Measurements from ENCODE around the gene CYB5R2. TPM values are rescaled to one million over a fixed set of nuclear protein-coding genes. Genes with fewer than 3 reads are reported as not detected.

Gene CYB5R2
- total and polyA plus RNA-seq, 2 experiments from 2014 or later, result 40.9 to 56.2 TPM

DNA sequence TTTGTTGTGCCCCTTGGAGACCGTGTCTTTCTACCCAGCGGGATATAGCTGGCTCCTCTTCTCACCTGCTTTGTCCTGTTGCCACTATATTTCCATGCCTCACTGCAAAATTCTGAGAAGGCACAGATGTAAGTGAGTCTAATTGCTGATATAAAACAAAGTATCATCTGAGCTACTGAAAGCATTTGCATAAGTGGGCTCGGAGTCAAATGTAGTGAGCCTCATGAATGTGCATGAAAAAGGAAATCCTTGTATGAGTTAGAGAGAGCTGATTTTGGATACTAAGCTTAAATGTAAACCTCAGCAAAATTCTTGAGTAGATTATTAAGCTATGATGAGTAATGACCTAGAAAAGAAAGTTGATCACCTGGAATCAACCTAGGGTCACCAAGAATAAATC lies 19.1 kb upstream of the CYB5R2 start:
- 0 out of 2 replicates have a peak, but pooled peaks cover 3% of the 10 kb centered on the region for H3K4me1 ChIP-seq (ENCODE audit: insufficient read depth)
- no peak overlapping the region for H3K4me3 Mint-ChIP-seq
- no peak overlapping the region for H3K4me3 ChIP-seq
- H3K9me3 Mint-ChIP-seq, result 0 out of 3 replicates have a peak, but pooled peaks cover 3% of the 10 kb centered on the region
- no peaks in the 10 kb centered on the region for H4K20me1 ChIP-seq (replicated peaks; ENCODE audit: insufficient read depth)
- ATAC-seq (no peak), DNase-seq (ENCODE audit: low spot score) (no peak)
- no peaks in the 10 kb centered on the region for H3K36me3 Mint-ChIP-seq (ENCODE audit: low read depth)
- peaks cover 6% of the 10 kb centered on the region for H3K27me3 Mint-ChIP-seq (ENCODE audit: insufficient read depth, low read depth, poor library complexity)
- H3K27ac Mint-ChIP-seq, result no peak overlapping the region
- H3K4me1 Mint-ChIP-seq, result peaks cover 17% of the 10 kb centered on the region
- H2AFZ ChIP-seq, result no peak overlapping the region
- H3K4me2 ChIP-seq, result no peak overlapping the region
- no peaks in the 10 kb centered on the region for H3K9me2 ChIP-seq (ENCODE audit: insufficient read depth)
- H3F3A ChIP-seq (replicated peaks; ENCODE audit: low read depth), result no peaks in the 10 kb centered on the region
- no peaks in the 10 kb centered on the region for H3K27me3 ChIP-seq (ENCODE audit: insufficient read depth)
- TF ChIP-seq, protein P1, sequence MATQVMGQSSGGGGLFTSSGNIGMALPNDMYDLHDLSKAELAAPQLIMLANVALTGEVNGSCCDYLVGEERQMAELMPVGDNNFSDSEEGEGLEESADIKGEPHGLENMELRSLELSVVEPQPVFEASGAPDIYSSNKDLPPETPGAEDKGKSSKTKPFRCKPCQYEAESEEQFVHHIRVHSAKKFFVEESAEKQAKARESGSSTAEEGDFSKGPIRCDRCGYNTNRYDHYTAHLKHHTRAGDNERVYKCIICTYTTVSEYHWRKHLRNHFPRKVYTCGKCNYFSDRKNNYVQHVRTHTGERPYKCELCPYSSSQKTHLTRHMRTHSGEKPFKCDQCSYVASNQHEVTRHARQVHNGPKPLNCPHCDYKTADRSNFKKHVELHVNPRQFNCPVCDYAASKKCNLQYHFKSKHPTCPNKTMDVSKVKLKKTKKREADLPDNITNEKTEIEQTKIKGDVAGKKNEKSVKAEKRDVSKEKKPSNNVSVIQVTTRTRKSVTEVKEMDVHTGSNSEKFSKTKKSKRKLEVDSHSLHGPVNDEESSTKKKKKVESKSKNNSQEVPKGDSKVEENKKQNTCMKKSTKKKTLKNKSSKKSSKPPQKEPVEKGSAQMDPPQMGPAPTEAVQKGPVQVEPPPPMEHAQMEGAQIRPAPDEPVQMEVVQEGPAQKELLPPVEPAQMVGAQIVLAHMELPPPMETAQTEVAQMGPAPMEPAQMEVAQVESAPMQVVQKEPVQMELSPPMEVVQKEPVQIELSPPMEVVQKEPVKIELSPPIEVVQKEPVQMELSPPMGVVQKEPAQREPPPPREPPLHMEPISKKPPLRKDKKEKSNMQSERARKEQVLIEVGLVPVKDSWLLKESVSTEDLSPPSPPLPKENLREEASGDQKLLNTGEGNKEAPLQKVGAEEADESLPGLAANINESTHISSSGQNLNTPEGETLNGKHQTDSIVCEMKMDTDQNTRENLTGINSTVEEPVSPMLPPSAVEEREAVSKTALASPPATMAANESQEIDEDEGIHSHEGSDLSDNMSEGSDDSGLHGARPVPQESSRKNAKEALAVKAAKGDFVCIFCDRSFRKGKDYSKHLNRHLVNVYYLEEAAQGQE (IDR thresholded peaks at IDR 0.05; ENCODE audit: unreplicated experiment), result no peak
- H3K79me2 ChIP-seq (replicated peaks; ENCODE audit: insufficient read depth), result no peaks in the 10 kb centered on the region
- no peak overlapping the region for H3K27ac ChIP-seq (ENCODE audit: low read depth)
- H3K36me3 ChIP-seq (ENCODE audit: insufficient read depth), result no peaks in the 10 kb centered on the region

DNA sequence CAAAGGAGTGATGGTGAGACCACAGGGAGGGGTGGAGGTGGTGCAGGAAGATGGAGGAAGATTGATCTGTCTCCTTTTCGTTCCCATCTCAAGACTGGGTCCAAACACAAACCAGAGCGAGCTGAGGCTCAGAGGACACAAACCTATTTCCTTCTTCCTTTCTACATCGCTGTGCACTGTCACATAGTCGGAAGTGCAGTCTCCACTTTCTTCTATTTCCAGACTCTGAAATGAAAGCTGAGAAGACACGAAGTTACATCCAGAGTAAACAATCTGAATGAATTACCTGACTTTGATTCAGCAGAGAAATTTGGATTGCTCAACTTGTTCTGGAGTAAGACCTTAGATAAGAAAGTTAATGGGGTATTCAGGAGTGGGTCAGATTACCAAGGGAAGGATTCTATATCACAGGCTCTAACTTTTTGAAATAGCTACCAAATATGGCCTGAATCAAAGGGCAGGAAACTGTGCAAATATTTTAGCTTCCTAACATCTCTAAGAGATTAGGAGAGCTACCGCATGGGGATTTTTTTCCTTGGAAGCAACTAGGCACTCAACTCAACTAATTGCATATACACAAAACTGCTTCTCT lies 18.6 kb upstream of the CYB5R2 start:
- Histone ChIP-seq H3K4me1 (ENCODE audit: insufficient read depth) (peaks cover 5% of the 10 kb centered on the region; the same call in 1 of the 2 replicates), H2AFZ (peak overlapping the region; percentile 52), H3K79me2 (replicated peaks; ENCODE audit: insufficient read depth) (no peaks in the 10 kb centered on the region), H4K20me1 (replicated peaks; ENCODE audit: insufficient read depth) (no peaks in the 10 kb centered on the region), H3F3A (replicated peaks; ENCODE audit: low read depth) (no peaks in the 10 kb centered on the region), H3K4me3 (no peak overlapping the region), H3K27ac (ENCODE audit: low read depth) (no peak overlapping the region), H3K9me2 (ENCODE audit: insufficient read depth) (no peaks in the 10 kb centered on the region), H3K4me2 (no peak overlapping the region), H3K36me3 (ENCODE audit: insufficient read depth) (no peaks in the 10 kb centered on the region), H3K27me3 (ENCODE audit: insufficient read depth) (no peaks in the 10 kb centered on the region)
- ATAC-seq (no peak), DNase-seq (ENCODE audit: low spot score) (no peak)
- H3K27ac Mint-ChIP-seq, result no peak overlapping the region
- 0 out of 3 replicates have a peak, but pooled peaks cover 3% of the 10 kb centered on the region for H3K9me3 Mint-ChIP-seq
- H3K4me3 Mint-ChIP-seq, result no peak overlapping the region
- no peaks in the 10 kb centered on the region for H3K36me3 Mint-ChIP-seq (ENCODE audit: low read depth)
- peaks cover 20% of the 10 kb centered on the region for H3K4me1 Mint-ChIP-seq
- H3K27me3 Mint-ChIP-seq (ENCODE audit: insufficient read depth, low read depth, poor library complexity), result peaks cover 5% of the 10 kb centered on the region
- no peak for TF ChIP-seq POLR2AphosphoS5 (IDR thresholded peaks at IDR 0.05; ENCODE audit: low read depth)
- TF ChIP-seq CREB1 (CRISPR knock-in tag; IDR thresholded peaks at IDR 0.05; ENCODE audit: low read depth), result no peak
- TF ChIP-seq EZH2phosphoT487 (IDR thresholded peaks at IDR 0.05; ENCODE audit: unreplicated experiment), result no peak
- no peak for TF ChIP-seq JUNB (IDR thresholded peaks at IDR 0.05; ENCODE audit: unreplicated experiment)
- TF ChIP-seq, protein P2, sequence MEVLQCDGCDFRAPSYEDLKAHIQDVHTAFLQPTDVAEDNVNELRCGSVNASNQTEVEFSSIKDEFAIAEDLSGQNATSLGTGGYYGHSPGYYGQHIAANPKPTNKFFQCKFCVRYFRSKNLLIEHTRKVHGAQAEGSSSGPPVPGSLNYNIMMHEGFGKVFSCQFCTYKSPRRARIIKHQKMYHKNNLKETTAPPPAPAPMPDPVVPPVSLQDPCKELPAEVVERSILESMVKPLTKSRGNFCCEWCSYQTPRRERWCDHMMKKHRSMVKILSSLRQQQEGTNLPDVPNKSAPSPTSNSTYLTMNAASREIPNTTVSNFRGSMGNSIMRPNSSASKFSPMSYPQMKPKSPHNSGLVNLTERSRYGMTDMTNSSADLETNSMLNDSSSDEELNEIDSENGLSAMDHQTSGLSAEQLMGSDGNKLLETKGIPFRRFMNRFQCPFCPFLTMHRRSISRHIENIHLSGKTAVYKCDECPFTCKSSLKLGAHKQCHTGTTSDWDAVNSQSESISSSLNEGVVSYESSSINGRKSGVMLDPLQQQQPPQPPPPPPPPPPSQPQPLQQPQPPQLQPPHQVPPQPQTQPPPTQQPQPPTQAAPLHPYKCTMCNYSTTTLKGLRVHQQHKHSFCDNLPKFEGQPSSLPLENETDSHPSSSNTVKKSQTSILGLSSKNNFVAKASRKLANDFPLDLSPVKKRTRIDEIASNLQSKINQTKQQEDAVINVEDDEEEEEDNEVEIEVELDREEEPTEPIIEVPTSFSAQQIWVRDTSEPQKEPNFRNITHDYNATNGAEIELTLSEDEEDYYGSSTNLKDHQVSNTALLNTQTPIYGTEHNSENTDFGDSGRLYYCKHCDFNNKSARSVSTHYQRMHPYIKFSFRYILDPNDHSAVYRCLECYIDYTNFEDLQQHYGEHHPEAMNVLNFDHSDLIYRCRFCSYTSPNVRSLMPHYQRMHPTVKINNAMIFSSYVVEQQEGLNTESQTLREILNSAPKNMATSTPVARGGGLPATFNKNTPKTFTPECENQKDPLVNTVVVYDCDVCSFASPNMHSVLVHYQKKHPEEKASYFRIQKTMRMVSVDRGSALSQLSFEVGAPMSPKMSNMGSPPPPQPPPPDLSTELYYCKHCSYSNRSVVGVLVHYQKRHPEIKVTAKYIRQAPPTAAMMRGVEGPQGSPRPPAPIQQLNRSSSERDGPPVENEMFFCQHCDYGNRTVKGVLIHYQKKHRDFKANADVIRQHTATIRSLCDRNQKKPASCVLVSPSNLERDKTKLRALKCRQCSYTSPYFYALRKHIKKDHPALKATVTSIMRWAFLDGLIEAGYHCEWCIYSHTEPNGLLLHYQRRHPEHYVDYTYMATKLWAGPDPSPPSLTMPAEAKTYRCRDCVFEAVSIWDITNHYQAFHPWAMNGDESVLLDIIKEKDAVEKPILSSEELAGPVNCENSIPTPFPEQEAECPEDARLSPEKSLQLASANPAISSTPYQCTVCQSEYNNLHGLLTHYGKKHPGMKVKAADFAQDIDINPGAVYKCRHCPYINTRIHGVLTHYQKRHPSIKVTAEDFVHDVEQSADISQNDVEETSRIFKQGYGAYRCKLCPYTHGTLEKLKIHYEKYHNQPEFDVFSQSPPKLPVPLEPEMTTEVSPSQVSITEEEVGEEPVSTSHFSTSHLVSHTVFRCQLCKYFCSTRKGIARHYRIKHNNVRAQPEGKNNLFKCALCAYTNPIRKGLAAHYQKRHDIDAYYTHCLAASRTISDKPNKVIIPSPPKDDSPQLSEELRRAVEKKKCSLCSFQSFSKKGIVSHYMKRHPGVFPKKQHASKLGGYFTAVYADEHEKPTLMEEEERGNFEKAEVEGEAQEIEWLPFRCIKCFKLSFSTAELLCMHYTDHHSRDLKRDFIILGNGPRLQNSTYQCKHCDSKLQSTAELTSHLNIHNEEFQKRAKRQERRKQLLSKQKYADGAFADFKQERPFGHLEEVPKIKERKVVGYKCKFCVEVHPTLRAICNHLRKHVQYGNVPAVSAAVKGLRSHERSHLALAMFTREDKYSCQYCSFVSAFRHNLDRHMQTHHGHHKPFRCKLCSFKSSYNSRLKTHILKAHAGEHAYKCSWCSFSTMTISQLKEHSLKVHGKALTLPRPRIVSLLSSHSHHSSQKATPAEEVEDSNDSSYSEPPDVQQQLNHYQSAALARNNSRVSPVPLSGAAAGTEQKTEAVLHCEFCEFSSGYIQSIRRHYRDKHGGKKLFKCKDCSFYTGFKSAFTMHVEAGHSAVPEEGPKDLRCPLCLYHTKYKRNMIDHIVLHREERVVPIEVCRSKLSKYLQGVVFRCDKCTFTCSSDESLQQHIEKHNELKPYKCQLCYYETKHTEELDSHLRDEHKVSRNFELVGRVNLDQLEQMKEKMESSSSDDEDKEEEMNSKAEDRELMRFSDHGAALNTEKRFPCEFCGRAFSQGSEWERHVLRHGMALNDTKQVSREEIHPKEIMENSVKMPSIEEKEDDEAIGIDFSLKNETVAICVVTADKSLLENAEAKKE (CRISPR knock-in tag; IDR thresholded peaks at IDR 0.05), result no peak
- no peak for TF ChIP-seq EZH2 (IDR thresholded peaks at IDR 0.05; ENCODE audit: low read depth, unreplicated experiment)
- TF ChIP-seq ZNF331 (CRISPR knock-in tag; IDR thresholded peaks at IDR 0.05; ENCODE audit: low read depth), result no peak
- no peak for TF ChIP-seq STAT1 (IDR thresholded peaks at IDR 0.05; ENCODE audit: unreplicated experiment)
- TF ChIP-seq ZNF114 (CRISPR knock-in tag; IDR thresholded peaks at IDR 0.05), result no peak
- TF ChIP-seq, protein P3, sequence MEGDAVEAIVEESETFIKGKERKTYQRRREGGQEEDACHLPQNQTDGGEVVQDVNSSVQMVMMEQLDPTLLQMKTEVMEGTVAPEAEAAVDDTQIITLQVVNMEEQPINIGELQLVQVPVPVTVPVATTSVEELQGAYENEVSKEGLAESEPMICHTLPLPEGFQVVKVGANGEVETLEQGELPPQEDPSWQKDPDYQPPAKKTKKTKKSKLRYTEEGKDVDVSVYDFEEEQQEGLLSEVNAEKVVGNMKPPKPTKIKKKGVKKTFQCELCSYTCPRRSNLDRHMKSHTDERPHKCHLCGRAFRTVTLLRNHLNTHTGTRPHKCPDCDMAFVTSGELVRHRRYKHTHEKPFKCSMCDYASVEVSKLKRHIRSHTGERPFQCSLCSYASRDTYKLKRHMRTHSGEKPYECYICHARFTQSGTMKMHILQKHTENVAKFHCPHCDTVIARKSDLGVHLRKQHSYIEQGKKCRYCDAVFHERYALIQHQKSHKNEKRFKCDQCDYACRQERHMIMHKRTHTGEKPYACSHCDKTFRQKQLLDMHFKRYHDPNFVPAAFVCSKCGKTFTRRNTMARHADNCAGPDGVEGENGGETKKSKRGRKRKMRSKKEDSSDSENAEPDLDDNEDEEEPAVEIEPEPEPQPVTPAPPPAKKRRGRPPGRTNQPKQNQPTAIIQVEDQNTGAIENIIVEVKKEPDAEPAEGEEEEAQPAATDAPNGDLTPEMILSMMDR (conservative IDR thresholded peaks at IDR 0.05; ENCODE audit: low read depth in 2 of 2), result no peak
